ENCODE measurements around the gene KPNA2.

KPNA2 gene

GRCh38 chr17:68011199-68011665 is 24.3 kb upstream of the KPNA2 start:
- peak overlapping the region; percentile 45 for H3K4me2 ChIP-seq (ENCODE audit: low read length)
- no peaks in the 10 kb centered on the region for H3K27me3 ChIP-seq (ENCODE audit: insufficient read depth, low read length)
- H4K91ac ChIP-seq (ENCODE audit: low read depth, low read length): no peak overlapping the region
- H3K36me3 ChIP-seq (ENCODE audit: control insufficient read depth in 1 of 2, insufficient read depth in 2 of 2, low read length in 2 of 2): no peaks in the 10 kb centered on the region
- H2BK5ac ChIP-seq (ENCODE audit: low read depth, low read length, poor library complexity): no peak overlapping the region
- no peaks in the 10 kb centered on the region for H3K4me1 ChIP-seq (ENCODE audit: control insufficient read depth in 1 of 2, insufficient read depth in 2 of 2, low read length in 2 of 2)
- peak overlapping the region; percentile 8 for H3K14ac ChIP-seq (ENCODE audit: low read length)
- H4K8ac ChIP-seq (ENCODE audit: low read depth, low read length): peak overlapping the region; percentile 81
- no peaks in the 10 kb centered on the region for H3K79me2 ChIP-seq (ENCODE audit: control insufficient read depth, insufficient read depth, low read length, poor library complexity)
- no peak overlapping the region for H3K23ac ChIP-seq (ENCODE audit: low read length)
- no peak overlapping the region for H2AK5ac ChIP-seq (ENCODE audit: low read length)
- no peak overlapping the region for H3K4me3 ChIP-seq (ENCODE audit: low read depth, low read length)
- H3K4ac ChIP-seq (ENCODE audit: low read depth, low read length): no peak overlapping the region
- H3K27ac ChIP-seq (ENCODE audit: low read depth, low read length): no peak overlapping the region
- H3K18ac ChIP-seq (ENCODE audit: low read length): no peak overlapping the region
- H3K9ac ChIP-seq (ENCODE audit: low read length): no peak overlapping the region
- H2AFZ ChIP-seq (ENCODE audit: insufficient read depth, low read length, poor library complexity): peak overlapping the region; percentile 80
- H2BK12ac ChIP-seq (ENCODE audit: low read length): peak overlapping the region; percentile 81
- H4K12ac ChIP-seq (ENCODE audit: low read depth, low read length): no peak overlapping the region
- H3K9me3 ChIP-seq (ENCODE audit: insufficient read depth, low read depth, low read length): no peaks in the 10 kb centered on the region
- no CpG with 5 or more reads among the region's 20 CpGs for WGBS (ENCODE audit: extremely low coverage, insufficient coverage, insufficient read length)
- no peak overlapping the region for H2BK120ac ChIP-seq (ENCODE audit: insufficient read depth, low read length, poor library complexity)
- no peaks in the 10 kb centered on the region for H3K79me1 ChIP-seq (ENCODE audit: low read length)
- peak; percentile 44 to 79 for DNase-seq

DNA sequence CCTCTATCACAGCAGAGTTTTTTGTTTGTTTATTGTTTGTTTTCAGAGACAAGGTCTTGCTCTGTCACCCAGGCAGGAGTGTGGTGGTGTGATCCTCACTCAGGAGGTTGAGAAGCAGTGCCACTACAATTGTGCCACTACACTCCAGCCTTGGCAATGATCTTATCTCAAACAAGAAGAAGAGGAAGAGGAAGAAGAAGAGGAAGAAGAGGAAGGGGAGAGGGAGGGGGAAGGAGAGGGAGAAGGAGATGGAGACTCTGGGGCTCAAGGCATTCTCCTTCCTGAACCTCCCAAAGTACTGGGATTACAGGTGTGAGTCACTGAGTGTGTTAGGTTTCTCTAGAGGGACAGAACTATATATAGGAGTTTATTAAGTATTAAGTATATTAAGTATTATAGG is 22.1 kb upstream of the KPNA2 start:
- Histone ChIP-seq H2BK12ac (ENCODE audit: low read length) (no peak overlapping the region), H3K4me1 (ENCODE audit: control insufficient read depth in 1 of 2, insufficient read depth in 2 of 2, low read length in 2 of 2) (no peaks in the 10 kb centered on the region), H4K12ac (ENCODE audit: low read depth, low read length) (no peak overlapping the region), H2BK5ac (ENCODE audit: low read depth, low read length, poor library complexity) (no peak overlapping the region), H4K8ac (ENCODE audit: low read depth, low read length) (no peak overlapping the region), H3K18ac (ENCODE audit: low read length) (no peak overlapping the region), H3K79me1 (ENCODE audit: low read length) (no peaks in the 10 kb centered on the region), H3K9ac (ENCODE audit: low read length) (no peak overlapping the region), H3K4me2 (ENCODE audit: low read length) (no peak overlapping the region), H3K4ac (ENCODE audit: low read depth, low read length) (no peak overlapping the region), H3K14ac (ENCODE audit: low read length) (no peak overlapping the region), H3K23ac (ENCODE audit: low read length) (no peak overlapping the region), H3K27ac (ENCODE audit: low read depth, low read length) (no peak overlapping the region), H3K4me3 (ENCODE audit: low read depth, low read length) (no peak overlapping the region), H2AK5ac (ENCODE audit: low read length) (no peak overlapping the region), H4K91ac (ENCODE audit: low read depth, low read length) (no peak overlapping the region), H3K79me2 (ENCODE audit: control insufficient read depth, insufficient read depth, low read length, poor library complexity) (no peaks in the 10 kb centered on the region), H2AFZ (ENCODE audit: insufficient read depth, low read length, poor library complexity) (no peak overlapping the region), H3K36me3 (ENCODE audit: control insufficient read depth in 1 of 2, insufficient read depth in 2 of 2, low read length in 2 of 2) (no peaks in the 10 kb centered on the region), H2BK120ac (ENCODE audit: insufficient read depth, low read length, poor library complexity) (no peak overlapping the region), H3K9me3 (ENCODE audit: insufficient read depth, low read depth, low read length) (no peaks in the 10 kb centered on the region), H3K27me3 (ENCODE audit: insufficient read depth, low read length) (no peaks in the 10 kb centered on the region)
- no peak for DNase-seq

- Histone ChIP-seq H3K79me2 (ENCODE audit: control insufficient read depth, insufficient read depth, low read length, poor library complexity) (no peaks in the 10 kb centered on the region), H3K4me3 (ENCODE audit: low read depth, low read length) (no peak overlapping the region), H3K4ac (ENCODE audit: low read depth, low read length) (no peak overlapping the region), H3K79me1 (ENCODE audit: low read length) (peaks cover 2% of the 10 kb centered on the region), H3K4me1 (ENCODE audit: control insufficient read depth in 1 of 2, insufficient read depth in 2 of 2, low read length in 2 of 2) (no peaks in the 10 kb centered on the region), H2BK120ac (ENCODE audit: insufficient read depth, low read length, poor library complexity) (no peak overlapping the region), H4K12ac (ENCODE audit: low read depth, low read length) (no peak overlapping the region), H3K4me2 (ENCODE audit: low read length) (no peak overlapping the region), H2AK5ac (ENCODE audit: low read length) (no peak overlapping the region), H3K27ac (ENCODE audit: low read depth, low read length) (no peak overlapping the region), H2BK12ac (ENCODE audit: low read length) (no peak overlapping the region), H2BK5ac (ENCODE audit: low read depth, low read length, poor library complexity) (no peak overlapping the region), H3K18ac (ENCODE audit: low read length) (no peak overlapping the region), H3K14ac (ENCODE audit: low read length) (no peak overlapping the region), H3K9me3 (ENCODE audit: insufficient read depth, low read depth, low read length) (no peaks in the 10 kb centered on the region), H2AFZ (ENCODE audit: insufficient read depth, low read length, poor library complexity) (no peak overlapping the region), H3K36me3 (ENCODE audit: control insufficient read depth in 1 of 2, insufficient read depth in 2 of 2, low read length in 2 of 2) (no peaks in the 10 kb centered on the region), H4K8ac (ENCODE audit: low read depth, low read length) (no peak overlapping the region), H3K9ac (ENCODE audit: low read length) (peak overlapping the region; percentile 43), H4K91ac (ENCODE audit: low read depth, low read length) (no peak overlapping the region), H3K23ac (ENCODE audit: low read length) (no peak overlapping the region), H3K27me3 (ENCODE audit: insufficient read depth, low read length) (no peaks in the 10 kb centered on the region)
- no CpG with 5 or more reads among the region's 11 CpGs for WGBS (ENCODE audit: extremely low coverage, insufficient coverage, insufficient read length)
- DNase-seq: no peak
These were observed 20.3 kb upstream of the KPNA2 start for GRCh38 chr17:68015081-68015723.

GRCh38 chr17:68016838-68017237 is 18.7 kb upstream of the KPNA2 start:
- H2BK120ac ChIP-seq (ENCODE audit: insufficient read depth, low read length, poor library complexity): no peak overlapping the region
- H3K36me3 ChIP-seq (ENCODE audit: control insufficient read depth in 1 of 2, insufficient read depth in 2 of 2, low read length in 2 of 2): no peaks in the 10 kb centered on the region
- H4K8ac ChIP-seq (ENCODE audit: low read depth, low read length): no peak overlapping the region
- no peak overlapping the region for H4K91ac ChIP-seq (ENCODE audit: low read depth, low read length)
- H2BK12ac ChIP-seq (ENCODE audit: low read length): no peak overlapping the region
- H4K12ac ChIP-seq (ENCODE audit: low read depth, low read length): no peak overlapping the region
- H3K27me3 ChIP-seq (ENCODE audit: insufficient read depth, low read length): no peaks in the 10 kb centered on the region
- H3K27ac ChIP-seq (ENCODE audit: low read depth, low read length): no peak overlapping the region
- H3K23ac ChIP-seq (ENCODE audit: low read length): no peak overlapping the region
- no peak overlapping the region for H3K9ac ChIP-seq (ENCODE audit: low read length)
- WGBS (ENCODE audit: extremely low coverage, insufficient coverage, insufficient read length): no CpG with 5 or more reads among the region's 2 CpGs
- no peaks in the 10 kb centered on the region for H3K9me3 ChIP-seq (ENCODE audit: insufficient read depth, low read depth, low read length)
- H3K14ac ChIP-seq (ENCODE audit: low read length): no peak overlapping the region
- no peak overlapping the region for H2BK5ac ChIP-seq (ENCODE audit: low read depth, low read length, poor library complexity)
- no peak for DNase-seq
- no peak overlapping the region for H2AK5ac ChIP-seq (ENCODE audit: low read length)
- no peak overlapping the region for H3K4me3 ChIP-seq (ENCODE audit: low read depth, low read length)
- peaks cover 0 to 2% of the 10 kb centered on the region in 2 experiments for H3K4me1 ChIP-seq (ENCODE audit: control insufficient read depth in 1 of 2, insufficient read depth in 2 of 2, low read length in 2 of 2)
- no peak overlapping the region for H2AFZ ChIP-seq (ENCODE audit: insufficient read depth, low read length, poor library complexity)
- no peaks in the 10 kb centered on the region for H3K79me2 ChIP-seq (ENCODE audit: control insufficient read depth, insufficient read depth, low read length, poor library complexity)
- no peak overlapping the region for H3K18ac ChIP-seq (ENCODE audit: low read length)
- no peak overlapping the region for H3K4ac ChIP-seq (ENCODE audit: low read depth, low read length)
- H3K79me1 ChIP-seq (ENCODE audit: low read length): peaks cover 5% of the 10 kb centered on the region
- no peak overlapping the region for H3K4me2 ChIP-seq (ENCODE audit: low read length)

All from trophoblast cell (in vitro differentiated cells and primary cell).